Anterior cingulate cortex (tissue), 58 donors: ENCODE measurements around the gene GJA3.

Experiments used
- DNase-seq, 58 donors: peaks; one replicate each; lab custom pipeline; 2025; lab: John Stamatoyannopoulos, UW

Gene GJA3

GRCh38 chr13:20185366-20186056 is 24.7 kb upstream of the GJA3 start:
- DNase-seq, result no peak

- peak in 25 of 58 donors; percentile 6 to 78 (median 23) for DNase-seq
Measured at GRCh38 chr13:20182231-20182846, 21.5 kb upstream of the GJA3 start.

DNA sequence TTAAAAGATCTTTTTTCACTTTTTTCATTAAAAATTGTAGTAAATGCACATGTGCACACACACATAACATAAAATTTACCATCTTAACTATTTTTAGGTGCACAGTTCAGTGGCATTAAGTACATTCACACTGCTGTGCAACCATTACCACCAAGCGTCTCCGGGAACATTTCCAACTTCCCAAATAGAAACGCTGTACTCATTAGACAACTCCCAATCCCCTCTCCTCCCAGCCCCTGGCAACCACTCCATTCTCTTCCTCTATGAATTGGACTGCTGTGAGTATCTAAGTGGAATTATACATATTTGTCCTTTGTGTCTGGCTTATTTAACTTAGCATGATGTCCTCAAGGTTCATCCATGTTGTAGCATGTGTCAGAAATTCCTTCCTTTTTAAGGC is 20.3 kb upstream of the GJA3 start:
- DNase-seq, result no peak

DNA sequence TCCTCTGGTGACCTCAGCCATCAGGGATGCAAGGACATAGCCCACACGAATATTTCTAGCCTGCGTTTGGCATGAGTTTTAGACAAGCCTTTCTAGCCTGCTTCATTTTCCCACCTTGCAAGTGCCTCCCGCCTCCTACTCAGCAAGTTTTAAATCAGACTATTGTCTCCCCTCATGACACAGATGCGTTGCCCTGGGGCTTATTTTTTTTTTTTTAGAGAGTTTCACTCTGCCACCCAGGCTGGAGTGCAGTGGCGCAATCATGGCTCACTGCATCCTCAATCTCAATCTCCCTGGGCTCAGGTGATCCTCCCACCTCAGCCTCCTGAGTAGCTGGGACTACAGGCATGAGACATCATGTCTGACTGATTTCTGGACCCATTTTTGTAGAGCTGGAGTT is 17.3 kb upstream of the GJA3 start:
- no peak for DNase-seq

GRCh38 chr13:20177049-20177831 is 16.4 kb upstream of the GJA3 start:
- DNase-seq, result no peak

- no peak for DNase-seq
Measured at GRCh38 chr13:20175907-20176652, 15.2 kb upstream of the GJA3 start.

DNA sequence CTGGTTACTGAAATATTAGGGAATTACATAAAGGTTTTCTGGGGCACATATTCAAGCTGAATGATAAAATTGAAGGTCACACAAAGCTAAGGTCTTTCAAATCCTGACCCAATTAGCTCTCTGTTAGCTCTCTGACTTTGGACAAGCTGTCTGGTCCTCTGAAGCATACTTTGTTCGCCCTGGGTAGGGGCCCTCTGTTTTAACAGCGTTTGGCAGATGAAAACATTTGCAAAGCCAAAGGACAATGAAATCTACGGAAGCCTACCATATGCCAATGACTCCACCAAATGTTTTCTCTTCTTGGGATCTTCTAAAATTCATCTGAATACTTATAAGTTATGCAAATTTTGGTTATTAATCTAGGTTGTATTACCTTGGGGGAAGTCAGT is 14.5 kb upstream of the GJA3 start:
- DNase-seq, result no peak

- DNase-seq, result peak in 1 of 58 donors; percentile 14
Measured at GRCh38 chr13:20174656-20175405, 14.0 kb upstream of the GJA3 start.

DNA sequence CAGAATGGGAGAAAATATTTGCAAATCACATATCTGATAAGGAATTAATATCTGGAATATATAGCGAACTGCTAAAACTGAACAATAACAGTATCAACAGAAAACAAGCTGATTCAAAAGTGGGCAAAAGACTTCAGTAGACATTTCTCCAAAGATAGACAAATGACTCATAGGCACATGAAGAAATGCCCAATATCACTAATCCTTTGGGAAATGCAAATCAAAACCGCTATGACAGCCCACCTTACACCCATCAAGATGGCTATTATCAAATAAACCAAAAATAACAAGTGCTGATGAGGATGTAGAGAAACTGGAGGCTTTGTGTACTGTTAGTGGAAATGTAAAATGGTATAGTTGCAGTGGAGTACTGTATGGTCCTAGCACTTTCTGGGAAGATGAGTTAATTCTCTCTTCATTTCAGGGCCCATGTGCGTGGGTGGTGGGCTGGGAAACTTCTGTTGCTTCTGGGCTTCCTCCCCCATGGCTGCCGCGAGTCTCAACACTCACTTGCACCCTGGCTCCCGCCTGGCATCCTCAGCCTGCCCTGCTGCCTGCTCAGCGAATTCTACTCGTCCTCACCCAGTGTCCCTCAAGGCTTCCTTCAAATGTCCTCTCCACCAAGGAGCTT is 12.4 kb upstream of the GJA3 start:
- DNase-seq, result no peak

DNA sequence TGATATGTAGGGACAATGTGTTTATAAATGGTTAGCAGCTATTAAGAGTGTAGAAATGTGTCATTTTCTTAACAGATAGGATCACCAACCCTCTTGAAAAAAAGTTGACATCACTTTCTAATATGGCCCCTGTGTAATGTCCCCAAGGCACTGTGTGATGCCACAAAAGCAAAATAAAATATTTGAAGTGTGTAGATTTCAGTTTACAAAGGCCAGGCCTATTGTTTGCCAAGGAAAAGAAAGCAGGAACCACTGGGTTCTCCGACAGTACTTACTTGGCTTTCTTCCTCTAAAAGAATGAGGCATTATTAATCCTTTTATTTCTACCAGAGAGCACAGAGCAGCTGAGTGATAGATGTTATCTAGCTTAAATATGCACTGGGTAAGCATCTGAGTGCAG is 10.5 kb upstream of the GJA3 start:
- no peak for DNase-seq

DNA sequence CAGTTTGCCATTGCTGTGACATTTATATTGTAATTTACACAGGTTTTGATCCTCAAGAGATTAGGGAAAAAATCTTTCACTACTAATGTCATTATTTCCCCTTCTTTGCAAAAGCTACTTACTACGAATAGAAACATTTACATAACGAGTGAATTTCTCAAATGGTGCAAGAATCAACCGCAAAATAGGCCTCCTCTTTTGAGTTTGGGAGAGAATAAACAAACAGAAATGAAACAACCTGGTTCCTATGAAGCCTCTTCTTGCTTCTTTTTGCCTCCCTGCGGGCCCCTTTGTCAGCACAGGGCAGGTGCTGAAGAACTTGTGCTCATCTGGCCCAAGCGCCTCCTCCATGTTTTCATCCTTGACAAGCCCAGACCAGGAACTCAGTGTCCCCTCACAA is 10.1 kb upstream of the GJA3 start:
- no peak for DNase-seq

- no peak for DNase-seq
Measured at GRCh38 chr13:20168396-20168795, 7.5 kb upstream of the GJA3 start.

GRCh38 chr13:20165417-20166257 is 4.8 kb upstream of the GJA3 start:
- DNase-seq, result no peak

DNA sequence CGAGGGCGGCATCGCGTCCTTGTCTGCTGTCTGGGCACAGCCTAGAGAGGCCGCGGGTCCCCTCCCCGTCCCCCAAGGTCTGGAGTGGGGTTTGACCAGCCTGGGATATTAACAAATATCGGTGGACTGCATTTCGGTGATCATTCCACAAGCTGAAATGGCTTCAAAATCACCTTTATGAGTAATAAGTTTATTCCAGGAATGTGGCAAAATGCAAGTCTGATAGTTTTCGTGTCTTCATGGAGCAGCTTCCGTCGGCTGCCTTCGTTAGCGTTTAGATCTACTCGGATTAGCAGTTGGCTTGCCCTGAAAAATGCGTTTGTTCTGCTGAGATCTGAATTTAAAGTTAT is 1.1 kb upstream of the GJA3 start:
- DNase-seq, result no peak

DNA sequence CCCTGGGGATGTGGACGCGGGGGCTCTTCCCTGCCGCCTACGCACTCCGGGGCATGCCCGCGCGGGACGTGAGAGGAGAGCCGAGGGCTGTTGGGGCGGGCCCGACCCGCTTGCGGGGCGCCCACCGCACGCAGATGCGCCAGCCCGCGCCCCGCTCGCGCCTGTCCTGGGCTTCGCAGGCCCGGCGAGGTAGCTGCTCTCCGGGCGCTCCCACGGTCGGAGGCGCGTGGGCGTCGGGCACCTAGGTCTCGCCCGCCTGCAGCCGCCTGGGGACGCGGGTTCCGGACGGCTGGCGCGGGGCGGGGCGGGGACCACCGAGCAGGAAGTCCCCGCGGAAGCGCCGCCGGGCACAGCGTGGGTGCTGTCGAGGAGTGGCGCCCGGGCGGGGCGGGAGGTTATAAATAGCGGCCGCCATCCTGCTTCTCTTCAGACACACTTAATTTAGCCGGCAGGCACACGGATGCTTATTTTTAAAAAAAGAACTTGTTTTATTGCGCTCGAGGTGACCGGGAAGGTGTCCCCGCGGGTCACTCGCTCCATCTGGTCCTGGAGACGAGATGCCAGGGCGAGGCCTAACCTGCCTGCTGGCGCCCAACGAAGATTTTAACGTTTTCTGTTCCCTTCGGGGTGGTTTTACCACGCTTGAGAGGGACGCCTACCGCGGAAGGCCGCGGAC is 561 bp upstream of the GJA3 start:
- no peak for DNase-seq

DNA sequence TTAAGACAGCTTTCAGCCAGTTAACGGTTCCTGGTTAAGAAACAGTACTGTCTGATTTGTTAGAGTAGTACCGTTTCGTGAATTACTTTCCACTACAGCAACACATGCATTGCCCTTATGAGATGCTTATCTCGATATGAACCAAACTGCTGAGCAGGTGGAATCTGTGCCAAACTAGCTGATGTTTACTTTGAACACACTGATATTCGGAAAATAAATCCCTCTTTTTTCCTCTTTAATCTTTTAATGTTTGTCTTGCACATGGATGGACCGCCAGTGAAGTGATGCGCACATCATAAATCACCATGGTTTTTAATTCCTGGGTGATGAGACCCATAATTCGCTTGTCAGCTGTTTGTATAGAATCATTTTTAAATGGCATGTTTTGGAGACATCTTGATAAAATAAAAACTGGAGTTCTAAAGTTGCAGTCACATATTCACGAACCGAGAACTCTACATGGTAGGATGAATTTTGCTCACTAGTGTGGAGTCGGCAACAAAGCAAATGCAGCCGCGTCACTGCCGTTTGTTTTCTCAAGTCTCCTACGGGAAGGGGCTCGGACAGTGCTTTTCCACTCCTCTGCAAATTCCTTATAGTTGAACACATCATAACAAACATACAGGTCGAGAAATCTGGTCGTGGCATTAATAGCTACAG is 1.1 kb downstream of the GJA3 start:
- no peak for DNase-seq

- no peak for DNase-seq
Measured at GRCh38 chr13:20157151-20157796, 3.6 kb downstream of the GJA3 start.
